Colonic mucosa (tissue), 4 donors: ENCODE data around the gene TMCC2. TPM values are rescaled to one million over a fixed set of nuclear protein-coding genes. Genes with fewer than 3 reads are reported as not detected.

ENCODE experiments used
- DNase-seq: peaks from one replicate; pipeline ENCODE4 v3.0.0-alpha.2; 2020
- H3K27ac ChIP-seq: fragments of 200-600 bp; one replicate; pipeline ENCODE4 v1.8.0; 2021
- H3K27me3 ChIP-seq: fragments of 200-600 bp; one replicate; pipeline ENCODE4 v1.8.0; 2021
- H3K36me3 ChIP-seq: fragments of 200-600 bp; one replicate; pipeline ENCODE4 v1.8.0; 2021
- H3K4me1 ChIP-seq: fragments of 200-600 bp; one replicate; pipeline ENCODE4 v1.8.0; 2021; ENCODE audit warnings: mild to moderate bottlenecking
- H3K4me3 ChIP-seq: fragments of 200-600 bp; one replicate; pipeline ENCODE4 v1.8.0; 2021
- H3K9ac ChIP-seq, 2 donors: one replicate each; pipeline ENCODE4 v1.7.0; 2013; ENCODE audit warnings: control low read depth in 2 of 2, low read depth in 2 of 2, low read length in 2 of 2
- H3K9me3 ChIP-seq: fragments of 200-600 bp; one replicate; pipeline ENCODE4 v1.8.0; 2021
- CTCF ChIP-seq: fragments of 200-600 bp; IDR thresholded peaks from one replicate; pipeline ENCODE4 v1.8.0; 2022; ENCODE audit warnings: antibody characterized with exemption, mild to moderate bottlenecking
- intact Hi-C: fragments of 100-400 bp; cut with DNase I; formaldehyde crosslinking; loops from one replicate; pipeline ENCODE4 v1.14.1; 2022
- total RNA-seq, 2 donors: library from RNA; stranded (reverse); fragmentation: NEBNext Ultra II Directional in 1 of 2; extraction: Animal tissue kit (Norgen Biotek cat#: 25700) in 1 of 2; gene quantifications; one replicate each; pipeline ENCODE4 v1.2.1, GENCODE V29; 2021
- donor health status: healthy.
- donor health status: DM: no; HTN: no; CAD: no.
- donor health status: DM: no; HTN: no; CAD: no.

The TMCC2 gene
- total RNA-seq, 2 donors from 2014 or later, result 0.25 to 0.88 TPM

- intact Hi-C loops, result loop anchor here (10.0 kb wide), 1 partner anchor 212 kb away; no protein-coding TSS in a partner anchor
- Histone ChIP-seq H3K4me1 (peaks cover 8% of the 10 kb centered on the region), H3K9me3 (no peaks in the 10 kb centered on the region)
These were observed 44.8 kb downstream of the TMCC2 start for GRCh38 chr1:205272536-205272935.

GRCh38 chr1:205273551-205273982 is 45.8 kb downstream of the TMCC2 start:
- intact Hi-C loops, result loop anchor here (1.0 to 10.0 kb wide), 2 partner anchors 51 to 211 kb away; no protein-coding TSS in a partner anchor
- peak; percentile 90 for DNase-seq
- Histone ChIP-seq H3K27me3 (no peaks in the 10 kb centered on the region), H3K4me1 (peaks cover 8% of the 10 kb centered on the region), H3K4me3 (no peak overlapping the region), H3K9ac (peak overlapping the region in 1 of 2 donors; percentile 7), H3K27ac (no peak overlapping the region), H3K36me3 (no peaks in the 10 kb centered on the region), H3K9me3 (no peaks in the 10 kb centered on the region)
- TF ChIP-seq CTCF, result peak; percentile 100

More at GRCh38 chr1:205272536-205272935, 44.8 kb downstream of the TMCC2 start:
- Histone ChIP-seq H3K4me3 (no peak overlapping the region), H3K36me3 (no peaks in the 10 kb centered on the region), H3K27ac (no peak overlapping the region), H3K27me3 (no peaks in the 10 kb centered on the region), H3K9ac (no peak overlapping the region)
- no peak for DNase-seq
- no peak for TF ChIP-seq CTCF

- TF ChIP-seq CTCF, result no peak
- Histone ChIP-seq H3K9me3 (no peaks in the 10 kb centered on the region), H3K4me1 (peaks cover 8% of the 10 kb centered on the region), H3K9ac (peak overlapping the region in 1 of 2 donors; percentile 7), H3K27ac (peak overlapping the region; percentile 1), H3K27me3 (no peaks in the 10 kb centered on the region), H3K4me3 (no peak overlapping the region), H3K36me3 (no peaks in the 10 kb centered on the region)
- intact Hi-C loops, result loop anchor here (10.0 kb wide), 1 partner anchor 211 kb away; no protein-coding TSS in a partner anchor
- DNase-seq, result no peak
These were observed 46.4 kb downstream of the TMCC2 start for GRCh38 chr1:205274041-205274691.

- H3K27ac ChIP-seq, result no peak overlapping the region
These were observed 47.4 kb downstream of the TMCC2 start for GRCh38 chr1:205275133-205275532.

More at GRCh38 chr1:205275133-205275532, 47.4 kb downstream of the TMCC2 start:
- peak overlapping the region in 1 of 2 donors; percentile 7 for H3K9ac ChIP-seq
- intact Hi-C loops, result loop anchor here (10.0 kb wide), 1 partner anchor 210 kb away; no protein-coding TSS in a partner anchor
- H3K9me3 ChIP-seq, result no peaks in the 10 kb centered on the region
- H3K36me3 ChIP-seq, result no peaks in the 10 kb centered on the region
- DNase-seq, result peak; percentile 70
- H3K27me3 ChIP-seq, result no peaks in the 10 kb centered on the region
- no peak for TF ChIP-seq CTCF
- H3K4me1 ChIP-seq, result peaks cover 8% of the 10 kb centered on the region
- no peak overlapping the region for H3K4me3 ChIP-seq
